PC-9 (cell line): ENCODE data around the gene GOLGA5. TPM values are rescaled to one million over a fixed set of nuclear protein-coding genes. Genes with fewer than 3 reads are reported as not detected.

Experiments
- BruUV-seq: library from RNA; stranded (reverse); fragments of 400-500 nt; replicated peaks from 2 replicates; lab custom pipeline; 2021; lab: Mats Ljungman, UMichigan
- CTCF ChIA-PET: fragments of 300-600 bp; sonication (Branson Sonifier 250); formaldehyde crosslinking; loops from one replicate; lab custom pipeline; 2022; ENCODE audit warnings: antibody characterized with exemption; lab: Charles Lee
- POLR2A ChIA-PET: fragments of 300-600 bp; sonication (Branson Sonifier 250); formaldehyde crosslinking; loops from one replicate; lab custom pipeline; 2022; ENCODE audit warnings: antibody characterized with exemption; ENCODE audit not compliant: unreplicated experiment; lab: Charles Lee
- DNase-seq, 2 experiments: peaks; one replicate each; pipeline versions ENCODE4 v3.0.0 to v3.0.0-alpha.2; 2015 to 2022; ENCODE audit warnings: mixed read lengths in 1 of 2
- H2AFZ ChIP-seq: fragments of 200-600 bp; sonication (generic); 2 replicates; pipeline ENCODE4 v1.8.1; 2017; ENCODE audit warnings: antibody characterized with exemption
- H3F3A ChIP-seq: fragments of 200-600 bp; sonication (generic); 2 replicates; pipeline ENCODE4 v1.8.1; 2017; ENCODE audit warnings: antibody characterized with exemption, mild to moderate bottlenecking, low read depth; ENCODE audit not compliant: insufficient read depth
- H3K27ac ChIP-seq: fragments of 200-600 bp; sonication (generic); 2 replicates; pipeline ENCODE4 v1.6.1; 2016; ENCODE audit warnings: mixed run types
- H3K27me3 ChIP-seq: fragments of 200-600 bp; sonication (generic); 2 replicates; pipeline ENCODE4 v1.6.1; 2016; ENCODE audit warnings: low read depth, mixed run types; ENCODE audit not compliant: insufficient read depth
- H3K36me3 ChIP-seq: fragments of 200-600 bp; sonication (generic); 2 replicates; pipeline ENCODE4 v1.6.1; 2016; ENCODE audit warnings: low read depth, mixed run types
- H3K4me1 ChIP-seq: fragments of 200-600 bp; sonication (generic); replicated peaks from 2 replicates; pipeline ENCODE4 v1.6.1; 2016; ENCODE audit warnings: mixed run types; ENCODE audit not compliant: insufficient read depth
- H3K4me2 ChIP-seq: fragments of 200-600 bp; sonication (generic); 2 replicates; pipeline ENCODE4 v1.6.1; 2017; ENCODE audit warnings: mixed run types
- H3K4me3 ChIP-seq: fragments of 200-600 bp; sonication (generic); 2 replicates; pipeline ENCODE4 v1.6.1; 2016; ENCODE audit warnings: mixed run types
- H3K79me2 ChIP-seq: fragments of 200-600 bp; sonication (generic); 2 replicates; pipeline ENCODE4 v1.6.1; 2017; ENCODE audit warnings: low read depth, mixed run types
- H3K9me2 ChIP-seq: fragments of 200-600 bp; sonication (generic); 2 replicates; pipeline ENCODE4 v1.8.1; 2017; ENCODE audit warnings: mild to moderate bottlenecking; ENCODE audit not compliant: insufficient read depth
- H3K9me3 ChIP-seq: fragments of 200-600 bp; sonication (generic); 2 replicates; pipeline ENCODE4 v1.8.1; 2016; ENCODE audit warnings: low read depth; ENCODE audit not compliant: insufficient read depth
- H4K20me1 ChIP-seq: fragments of 200-600 bp; sonication (generic); 2 replicates; pipeline ENCODE4 v1.8.1; 2017; ENCODE audit not compliant: insufficient read depth
- EZH2 ChIP-seq: fragments of 200-600 bp; sonication (generic); IDR thresholded peaks from 2 replicates; pipeline ENCODE4 v1.8.0; 2017; ENCODE audit warnings: antibody characterized with exemption, low read depth
- intact Hi-C: fragments of 100-400 bp; cut with micrococcal nuclease; formaldehyde crosslinking; loops from one replicate; pipeline ENCODE4 v1.10.0; 2022; ENCODE audit not compliant: unreplicated experiment
- total RNA-seq: library from RNA; stranded (reverse); gene quantifications from 2 replicates; pipeline ENCODE4 v1.2.3, GENCODE V29; 2021
- TF ChIP-seq, protein P1 (sequence below): fragments of 200-600 bp; sonication (generic); conservative IDR thresholded peaks from 2 replicates; pipeline ENCODE4 v1.6.1; 2017; ENCODE audit warnings: mixed run types, antibody characterized with exemption, mild to moderate bottlenecking, moderate library complexity

The GOLGA5 gene
- total RNA-seq, 1 experiment from 2014 or later = 22.6 TPM

- intact Hi-C loops = no loop called here
- ChIA-PET CTCF (no interaction called here), POLR2A (no interaction called here)
- no peak overlapping the region for H3K4me3 ChIP-seq
- DNase-seq = no peak
- H3F3A ChIP-seq = no peaks in the 10 kb centered on the region
- H3K9me3 ChIP-seq = peaks cover 11% of the 10 kb centered on the region
- H4K20me1 ChIP-seq = no peaks in the 10 kb centered on the region
- no peak overlapping the region for H2AFZ ChIP-seq
- no peak overlapping the region for H3K4me2 ChIP-seq
- H3K4me1 ChIP-seq = no peaks in the 10 kb centered on the region
- no peak overlapping the region for H3K27ac ChIP-seq
- BruUV-seq = no TSS peak
- peaks cover 34% of the 10 kb centered on the region for H3K27me3 ChIP-seq
- no peaks in the 10 kb centered on the region for H3K36me3 ChIP-seq
- TF ChIP-seq, protein P1, sequence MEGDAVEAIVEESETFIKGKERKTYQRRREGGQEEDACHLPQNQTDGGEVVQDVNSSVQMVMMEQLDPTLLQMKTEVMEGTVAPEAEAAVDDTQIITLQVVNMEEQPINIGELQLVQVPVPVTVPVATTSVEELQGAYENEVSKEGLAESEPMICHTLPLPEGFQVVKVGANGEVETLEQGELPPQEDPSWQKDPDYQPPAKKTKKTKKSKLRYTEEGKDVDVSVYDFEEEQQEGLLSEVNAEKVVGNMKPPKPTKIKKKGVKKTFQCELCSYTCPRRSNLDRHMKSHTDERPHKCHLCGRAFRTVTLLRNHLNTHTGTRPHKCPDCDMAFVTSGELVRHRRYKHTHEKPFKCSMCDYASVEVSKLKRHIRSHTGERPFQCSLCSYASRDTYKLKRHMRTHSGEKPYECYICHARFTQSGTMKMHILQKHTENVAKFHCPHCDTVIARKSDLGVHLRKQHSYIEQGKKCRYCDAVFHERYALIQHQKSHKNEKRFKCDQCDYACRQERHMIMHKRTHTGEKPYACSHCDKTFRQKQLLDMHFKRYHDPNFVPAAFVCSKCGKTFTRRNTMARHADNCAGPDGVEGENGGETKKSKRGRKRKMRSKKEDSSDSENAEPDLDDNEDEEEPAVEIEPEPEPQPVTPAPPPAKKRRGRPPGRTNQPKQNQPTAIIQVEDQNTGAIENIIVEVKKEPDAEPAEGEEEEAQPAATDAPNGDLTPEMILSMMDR = no peak
- no peak for TF ChIP-seq EZH2
- H3K79me2 ChIP-seq = no peaks in the 10 kb centered on the region
- H3K9me2 ChIP-seq = no peaks in the 10 kb centered on the region
Observed at GRCh38 chr14:92865674-92866073, 71.6 kb downstream of the GOLGA5 start.

DNA sequence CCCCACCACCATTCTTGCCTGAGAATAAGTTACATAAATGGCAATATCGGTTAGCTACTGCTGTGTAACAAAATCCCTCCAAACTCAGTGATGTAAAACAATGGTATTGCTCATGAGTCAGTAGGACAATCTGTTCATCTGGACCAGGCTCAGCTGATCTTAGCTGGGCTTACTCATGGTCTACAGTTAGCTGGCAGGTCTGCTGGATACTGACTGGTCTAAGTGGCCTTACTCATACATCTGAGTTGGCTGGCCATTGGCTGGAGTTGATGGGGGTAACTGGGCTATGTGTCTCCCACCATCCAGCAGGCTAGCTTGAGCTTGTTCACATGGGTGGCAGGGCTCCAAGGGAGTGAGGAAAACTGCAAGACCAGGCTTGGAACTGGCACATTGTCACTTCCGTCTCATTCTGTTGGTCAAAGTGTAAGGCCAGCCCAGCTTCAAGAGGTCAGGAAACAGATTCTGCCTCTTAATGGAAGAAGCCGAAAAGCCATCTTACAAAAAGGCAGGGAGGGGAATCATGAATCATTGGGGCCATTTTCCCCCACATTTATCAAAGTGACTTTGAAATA, 72.2 kb downstream of the GOLGA5 start:
- Histone ChIP-seq H4K20me1 (no peaks in the 10 kb centered on the region), H3K36me3 (no peaks in the 10 kb centered on the region), H3K4me1 (no peaks in the 10 kb centered on the region), H3K27me3 (peaks cover 28% of the 10 kb centered on the region), H3K9me2 (no peaks in the 10 kb centered on the region), H3K9me3 (peaks cover 11% of the 10 kb centered on the region), H3K27ac (no peak overlapping the region), H3F3A (no peaks in the 10 kb centered on the region), H2AFZ (no peak overlapping the region), H3K4me2 (no peak overlapping the region), H3K79me2 (no peaks in the 10 kb centered on the region), H3K4me3 (no peak overlapping the region)
- ChIA-PET CTCF (no interaction called here), POLR2A (no interaction called here)
- no peak for DNase-seq
- no TSS peak for BruUV-seq
- TF ChIP-seq, protein P1 = no peak
- no peak for TF ChIP-seq EZH2
- intact Hi-C loops = no loop called here

- H3K36me3 ChIP-seq = no peaks in the 10 kb centered on the region
- TF ChIP-seq, protein P1 = no peak
- TF ChIP-seq EZH2 = no peak
- no peaks in the 10 kb centered on the region for H4K20me1 ChIP-seq
- no peaks in the 10 kb centered on the region for H3F3A ChIP-seq
- no TSS peak for BruUV-seq
- H3K79me2 ChIP-seq = no peaks in the 10 kb centered on the region
- no peak overlapping the region for H2AFZ ChIP-seq
- POLR2A ChIA-PET = no interaction called here
- no peak overlapping the region for H3K27ac ChIP-seq
- intact Hi-C loops = no loop called here
- no peaks in the 10 kb centered on the region for H3K4me1 ChIP-seq
- peaks cover 19% of the 10 kb centered on the region for H3K27me3 ChIP-seq
- H3K4me3 ChIP-seq = no peak overlapping the region
- no peaks in the 10 kb centered on the region for H3K9me2 ChIP-seq
- H3K4me2 ChIP-seq = no peak overlapping the region
- no peak for DNase-seq
- peaks cover 11% of the 10 kb centered on the region for H3K9me3 ChIP-seq
- CTCF ChIA-PET = no interaction called here
Observed at GRCh38 chr14:92866901-92867865, 73.1 kb downstream of the GOLGA5 start.
